GM21723 (cell line): ENCODE results near the gene RRP15.
A peak's percentile ranks its signal among the peaks of the same experiment; 100 is the strongest.
"Not testable (repeated sequence)": the region's sequence is repeated elsewhere in the genome, so short reads cannot be mapped to it uniquely, and the experiment has no call there.

Experiments
- ATAC-seq: cut with Tn5 transposase; IDR thresholded peaks from one replicate; pipeline ENCODE4 v1.9.1; 2021; ENCODE audit warnings: mild to moderate bottlenecking, moderate library complexity; ENCODE audit not compliant: unreplicated experiment

The RRP15 gene

GRCh38 chr1:218296162-218296561, 11.1 kb downstream of the RRP15 start:
- no peak for ATAC-seq

DNA sequence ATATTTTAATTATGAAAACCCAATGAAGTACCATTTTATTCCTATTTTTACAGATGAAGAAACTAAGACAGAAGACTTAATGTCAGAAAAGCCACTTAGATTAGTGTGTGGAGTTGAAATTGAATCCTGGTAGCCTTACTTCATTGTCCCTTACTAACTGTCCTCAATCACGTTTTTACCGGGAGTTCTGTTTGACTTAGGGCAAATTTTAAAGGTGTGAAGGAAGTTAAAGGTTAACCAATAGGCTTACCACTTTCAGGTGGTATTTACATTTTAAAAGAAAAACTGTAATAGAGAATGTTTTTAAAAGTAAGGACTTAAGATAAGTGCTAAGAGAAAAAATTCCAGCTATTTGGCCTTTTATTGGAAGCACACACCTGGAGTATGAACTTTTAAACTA, 12.4 kb downstream of the RRP15 start:
- no peak for ATAC-seq

GRCh38 chr1:218297867-218298266, 12.8 kb downstream of the RRP15 start:
- ATAC-seq: no peak

DNA sequence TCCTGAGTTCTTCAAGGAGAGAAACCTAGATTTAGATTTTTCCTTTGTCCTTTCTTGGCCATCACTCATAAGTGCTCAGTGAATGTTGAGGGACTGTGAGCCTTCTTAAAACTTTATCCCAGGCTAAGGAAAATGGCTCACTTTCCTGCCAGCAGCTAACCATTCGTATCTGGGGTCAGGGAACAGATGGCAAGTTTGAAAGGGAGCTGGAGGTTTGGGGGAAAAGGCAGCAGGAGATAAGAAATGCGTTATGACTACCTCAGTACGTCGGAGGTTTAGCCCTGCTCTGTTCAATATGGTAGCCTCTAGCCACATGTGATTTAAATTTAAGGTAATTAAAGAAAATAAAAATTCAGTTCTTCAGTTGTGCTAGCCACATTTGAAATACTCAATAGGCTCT, 13.3 kb downstream of the RRP15 start:
- no peak for ATAC-seq

DNA sequence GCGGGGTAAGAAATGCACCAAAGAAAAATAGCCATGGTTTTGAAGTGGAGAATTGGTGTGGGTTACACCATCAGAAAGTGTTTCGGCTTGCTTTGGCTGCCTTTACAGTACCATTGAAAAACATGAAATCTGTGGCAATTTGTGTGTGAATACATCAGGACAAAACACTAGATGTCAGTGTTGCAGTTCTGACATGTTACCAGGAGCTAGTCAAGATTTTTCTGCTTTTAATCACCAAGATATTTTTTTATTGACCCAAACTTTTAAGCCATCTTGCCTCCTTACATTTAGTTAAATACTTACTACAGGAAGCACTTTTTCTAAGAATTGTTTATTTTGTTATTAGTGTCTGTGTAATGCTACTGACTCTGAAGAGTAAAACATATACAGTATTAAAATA, 14.3 kb downstream of the RRP15 start:
- no peak for ATAC-seq

GRCh38 chr1:218301217-218301616, 16.1 kb downstream of the RRP15 start:
- no peak for ATAC-seq

- no peak for ATAC-seq
These were observed 17.1 kb downstream of the RRP15 start for GRCh38 chr1:218302155-218302554.

DNA sequence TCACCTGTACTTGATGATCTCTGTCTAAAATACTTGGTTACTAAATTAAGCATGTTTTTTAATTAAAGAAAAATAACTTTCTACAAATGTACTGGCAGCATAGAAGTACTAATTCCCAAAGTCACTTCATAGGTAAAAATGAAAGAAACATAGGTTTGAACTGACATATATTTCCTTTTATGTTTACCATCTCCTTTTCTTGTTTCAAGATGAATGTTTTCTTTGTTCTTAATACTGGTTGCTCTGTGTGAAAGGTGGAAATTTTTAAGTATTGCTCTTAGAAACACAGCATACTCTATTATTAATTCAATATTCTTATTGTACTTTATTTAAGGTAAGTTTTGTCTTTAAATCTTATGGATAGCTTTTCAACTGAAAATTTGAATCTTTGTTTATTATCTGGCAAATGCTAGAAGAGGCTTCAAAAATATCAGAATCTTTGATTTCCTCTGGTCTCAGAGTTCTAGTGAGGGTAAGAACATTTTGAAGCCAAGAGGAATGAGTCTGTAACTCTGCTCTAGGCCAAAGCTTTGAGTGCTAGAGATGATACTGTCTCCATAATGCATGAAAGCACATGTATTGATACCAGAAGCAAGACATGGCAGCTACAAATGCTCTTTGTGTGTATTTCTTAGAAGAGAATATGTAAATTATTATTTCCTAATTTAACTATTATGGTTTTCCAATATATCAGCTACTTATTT, 18.2 kb downstream of the RRP15 start:
- no peak for ATAC-seq

- ATAC-seq: no peak
These were observed 19.4 kb downstream of the RRP15 start for GRCh38 chr1:218304281-218305039.

GRCh38 chr1:218305472-218306064, 20.5 kb downstream of the RRP15 start:
- no peak for ATAC-seq

DNA sequence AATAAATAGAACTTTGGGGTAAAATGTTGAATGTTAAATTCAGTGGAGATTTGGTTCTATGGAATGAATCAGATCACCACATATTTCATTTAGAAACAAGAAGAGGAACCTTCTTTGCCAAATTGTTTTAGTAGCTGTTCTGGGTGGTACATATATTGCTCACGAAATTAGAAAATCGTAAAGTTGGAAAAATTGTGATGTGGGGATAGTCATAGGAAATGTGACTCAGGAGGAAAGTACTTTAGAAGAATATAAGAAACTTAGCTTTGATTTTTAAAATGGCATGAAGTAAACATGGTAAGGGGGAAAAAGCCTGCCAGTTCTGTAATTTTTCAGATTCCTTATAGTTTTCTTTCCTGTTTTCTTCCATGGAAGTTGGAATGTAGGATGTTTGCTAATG, 27.4 kb downstream of the RRP15 start:
- ATAC-seq: no peak

DNA sequence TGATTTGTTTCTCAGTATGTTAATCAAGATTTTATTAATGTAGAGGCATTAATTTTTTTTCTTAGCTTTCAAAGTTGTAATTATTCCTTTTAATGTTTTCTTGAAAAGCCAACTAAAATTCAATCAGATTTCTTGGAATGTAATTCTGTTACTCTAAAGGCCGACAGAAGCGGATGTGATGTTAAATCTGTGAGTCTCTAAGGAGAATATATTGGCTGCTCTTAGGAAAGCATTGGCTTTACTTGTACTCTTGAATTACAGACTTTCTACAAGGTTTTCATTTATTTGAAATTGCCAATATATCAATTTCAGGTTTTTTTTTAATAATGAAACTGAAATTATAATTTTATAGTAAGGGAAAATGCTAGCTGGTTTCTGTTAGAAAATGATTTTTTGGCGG, 29.2 kb downstream of the RRP15 start:
- no peak for ATAC-seq

GRCh38 chr1:218315638-218316037, 30.5 kb downstream of the RRP15 start:
- no peak for ATAC-seq

GRCh38 chr1:218317061-218317460, 32.0 kb downstream of the RRP15 start:
- ATAC-seq: no peak

DNA sequence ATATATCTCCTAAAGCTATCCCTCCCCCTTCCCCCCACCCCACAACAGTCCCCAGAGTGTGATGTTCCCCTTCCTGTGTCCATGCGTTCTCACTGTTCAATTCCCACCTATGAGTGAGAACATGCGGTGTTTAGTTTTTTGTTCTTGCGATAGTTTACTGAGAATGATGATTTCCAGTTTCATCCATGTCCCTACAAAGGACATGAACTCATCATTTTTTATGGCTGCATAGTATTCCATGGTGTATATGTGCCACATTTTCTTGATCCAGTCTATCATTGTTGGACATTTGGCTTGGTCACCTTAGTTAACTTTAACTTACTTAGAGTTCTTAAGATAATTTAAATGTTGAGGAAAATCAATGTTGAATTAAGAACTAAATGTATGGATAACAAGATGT, 35.1 kb downstream of the RRP15 start:
- not testable (repeated sequence) for ATAC-seq

DNA sequence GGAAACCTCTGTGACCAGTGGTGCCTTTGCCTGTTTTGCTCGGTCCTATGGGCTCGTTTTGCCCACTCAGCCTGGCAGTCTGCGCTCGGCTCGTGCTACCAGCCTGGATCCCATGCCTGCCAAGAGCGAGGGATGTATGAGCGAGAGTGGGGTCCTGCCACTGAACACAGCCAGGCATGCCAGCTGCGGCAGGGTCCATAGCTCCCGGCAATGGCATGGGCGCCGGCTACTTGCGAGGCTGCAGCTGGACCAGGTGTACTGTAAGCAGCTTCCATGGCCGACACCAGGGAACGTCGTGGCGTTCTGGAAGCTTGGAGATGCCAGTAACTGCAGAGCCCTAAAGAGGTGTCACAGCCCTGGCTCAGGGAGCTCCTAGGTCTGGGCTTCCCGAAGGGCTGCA, 37.7 kb downstream of the RRP15 start:
- no peak for ATAC-seq

- ATAC-seq: no peak
These were observed 38.6 kb downstream of the RRP15 start for GRCh38 chr1:218323568-218324225.

GRCh38 chr1:218324226-218324580, 39.1 kb downstream of the RRP15 start:
- no peak for ATAC-seq

- ATAC-seq: no peak
These were observed 43.7 kb downstream of the RRP15 start for GRCh38 chr1:218328769-218329168.

DNA sequence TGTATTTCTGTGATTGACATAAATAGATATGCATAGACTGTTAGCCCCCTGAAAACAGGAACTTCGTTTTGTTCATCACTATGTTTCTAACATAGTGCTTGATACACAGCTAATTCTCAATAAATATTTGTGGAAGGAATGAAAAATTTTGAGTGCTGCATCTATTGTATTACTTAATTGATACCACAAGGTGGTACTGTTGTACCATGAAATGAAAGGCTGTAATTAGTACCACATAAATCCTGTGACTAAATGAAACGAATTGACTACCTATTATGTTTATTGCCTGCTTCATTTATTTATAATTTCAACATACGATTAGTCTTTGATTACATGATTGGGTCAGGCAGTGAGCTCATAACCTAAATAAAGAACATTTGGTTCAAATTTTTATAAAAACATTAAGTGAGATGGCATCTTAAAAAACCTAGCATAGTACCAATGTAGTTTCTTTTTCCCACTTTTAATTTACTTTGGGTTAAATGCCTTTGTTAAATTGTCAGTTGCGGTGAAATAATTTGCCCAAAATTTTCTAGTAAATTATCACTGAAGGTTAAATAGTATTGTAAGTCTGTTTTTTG, 45.0 kb downstream of the RRP15 start:
- peak; percentile 84 for ATAC-seq

DNA sequence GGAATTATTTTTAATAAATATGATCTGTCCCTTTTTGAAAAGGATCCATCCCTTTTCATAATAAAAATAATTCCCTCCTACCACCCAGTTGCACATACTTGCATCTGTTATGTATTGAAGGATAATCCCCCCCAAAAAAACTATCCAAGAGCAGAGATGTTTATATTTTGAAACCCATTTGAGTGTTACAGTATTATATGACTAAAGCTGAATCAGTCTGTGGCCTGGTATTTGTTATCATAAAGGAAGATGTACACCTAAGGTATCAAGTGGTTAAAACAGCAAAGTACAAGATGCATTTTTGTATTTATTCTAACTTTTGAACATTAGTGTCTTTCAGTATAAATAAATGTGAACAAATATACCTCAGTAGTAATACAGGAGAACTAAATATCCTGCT, 47.3 kb downstream of the RRP15 start:
- ATAC-seq: no peak
